ENCODE results near the gene NEGR1. TPM values are rescaled to one million over a fixed set of nuclear protein-coding genes. Genes with fewer than 3 reads are reported as not detected.
A peak's percentile ranks its signal among the peaks of the same experiment; 100 is the strongest.

Gene NEGR1
- total RNA-seq, 1 experiment from 2014 or later = 2.9 TPM

DNA sequence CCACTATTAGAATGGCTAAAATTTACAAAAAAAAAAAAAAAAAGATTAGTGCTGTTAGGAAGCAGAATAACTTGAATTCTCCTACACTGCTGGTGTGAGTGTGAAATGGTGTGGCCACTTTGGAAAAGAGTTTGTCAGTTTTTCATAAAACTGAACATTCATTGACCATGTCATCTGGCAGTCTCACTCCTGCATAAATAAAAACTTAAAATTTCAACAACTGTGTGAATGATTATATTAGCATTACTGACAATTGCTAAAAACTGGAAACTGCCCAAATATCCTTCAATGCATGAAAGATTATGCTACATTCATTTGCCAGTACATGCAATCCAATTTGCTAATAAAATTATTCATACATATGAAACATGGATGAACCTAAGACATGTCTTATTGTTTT is 570.9 kb downstream of the NEGR1 start (continued):
- TF ChIP-seq, protein P1, sequence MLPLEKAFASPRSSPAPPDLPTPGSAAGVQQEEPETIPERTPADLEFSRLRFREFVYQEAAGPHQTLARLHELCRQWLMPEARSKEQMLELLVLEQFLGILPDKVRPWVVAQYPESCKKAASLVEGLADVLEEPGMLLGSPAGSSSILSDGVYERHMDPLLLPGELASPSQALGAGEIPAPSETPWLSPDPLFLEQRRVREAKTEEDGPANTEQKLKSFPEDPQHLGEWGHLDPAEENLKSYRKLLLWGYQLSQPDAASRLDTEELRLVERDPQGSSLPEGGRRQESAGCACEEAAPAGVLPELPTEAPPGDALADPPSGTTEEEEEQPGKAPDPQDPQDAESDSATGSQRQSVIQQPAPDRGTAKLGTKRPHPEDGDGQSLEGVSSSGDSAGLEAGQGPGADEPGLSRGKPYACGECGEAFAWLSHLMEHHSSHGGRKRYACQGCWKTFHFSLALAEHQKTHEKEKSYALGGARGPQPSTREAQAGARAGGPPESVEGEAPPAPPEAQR (CRISPR knock-in tag; IDR thresholded peaks at IDR 0.05) = no peak
- TF ChIP-seq, protein P2, sequence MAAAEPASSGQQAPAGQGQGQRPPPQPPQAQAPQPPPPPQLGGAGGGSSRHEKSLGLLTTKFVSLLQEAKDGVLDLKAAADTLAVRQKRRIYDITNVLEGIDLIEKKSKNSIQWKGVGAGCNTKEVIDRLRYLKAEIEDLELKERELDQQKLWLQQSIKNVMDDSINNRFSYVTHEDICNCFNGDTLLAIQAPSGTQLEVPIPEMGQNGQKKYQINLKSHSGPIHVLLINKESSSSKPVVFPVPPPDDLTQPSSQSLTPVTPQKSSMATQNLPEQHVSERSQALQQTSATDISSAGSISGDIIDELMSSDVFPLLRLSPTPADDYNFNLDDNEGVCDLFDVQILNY (CRISPR knock-in tag; IDR thresholded peaks at IDR 0.05) = no peak
- TF ChIP-seq ESRRA (CRISPR knock-in tag; IDR thresholded peaks at IDR 0.05; ENCODE audit: borderline replicate concordance) (no peak), ZNF416 (CRISPR knock-in tag; IDR thresholded peaks at IDR 0.05) (no peak), OVOL2 (CRISPR knock-in tag; IDR thresholded peaks at IDR 0.05; ENCODE audit: borderline replicate concordance) (no peak)
- TF ChIP-seq, protein P3, sequence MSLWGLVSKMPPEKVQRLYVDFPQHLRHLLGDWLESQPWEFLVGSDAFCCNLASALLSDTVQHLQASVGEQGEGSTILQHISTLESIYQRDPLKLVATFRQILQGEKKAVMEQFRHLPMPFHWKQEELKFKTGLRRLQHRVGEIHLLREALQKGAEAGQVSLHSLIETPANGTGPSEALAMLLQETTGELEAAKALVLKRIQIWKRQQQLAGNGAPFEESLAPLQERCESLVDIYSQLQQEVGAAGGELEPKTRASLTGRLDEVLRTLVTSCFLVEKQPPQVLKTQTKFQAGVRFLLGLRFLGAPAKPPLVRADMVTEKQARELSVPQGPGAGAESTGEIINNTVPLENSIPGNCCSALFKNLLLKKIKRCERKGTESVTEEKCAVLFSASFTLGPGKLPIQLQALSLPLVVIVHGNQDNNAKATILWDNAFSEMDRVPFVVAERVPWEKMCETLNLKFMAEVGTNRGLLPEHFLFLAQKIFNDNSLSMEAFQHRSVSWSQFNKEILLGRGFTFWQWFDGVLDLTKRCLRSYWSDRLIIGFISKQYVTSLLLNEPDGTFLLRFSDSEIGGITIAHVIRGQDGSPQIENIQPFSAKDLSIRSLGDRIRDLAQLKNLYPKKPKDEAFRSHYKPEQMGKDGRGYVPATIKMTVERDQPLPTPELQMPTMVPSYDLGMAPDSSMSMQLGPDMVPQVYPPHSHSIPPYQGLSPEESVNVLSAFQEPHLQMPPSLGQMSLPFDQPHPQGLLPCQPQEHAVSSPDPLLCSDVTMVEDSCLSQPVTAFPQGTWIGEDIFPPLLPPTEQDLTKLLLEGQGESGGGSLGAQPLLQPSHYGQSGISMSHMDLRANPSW (CRISPR knock-in tag; conservative IDR thresholded peaks at IDR 0.05; ENCODE audit: low read depth) = no peak

DNA sequence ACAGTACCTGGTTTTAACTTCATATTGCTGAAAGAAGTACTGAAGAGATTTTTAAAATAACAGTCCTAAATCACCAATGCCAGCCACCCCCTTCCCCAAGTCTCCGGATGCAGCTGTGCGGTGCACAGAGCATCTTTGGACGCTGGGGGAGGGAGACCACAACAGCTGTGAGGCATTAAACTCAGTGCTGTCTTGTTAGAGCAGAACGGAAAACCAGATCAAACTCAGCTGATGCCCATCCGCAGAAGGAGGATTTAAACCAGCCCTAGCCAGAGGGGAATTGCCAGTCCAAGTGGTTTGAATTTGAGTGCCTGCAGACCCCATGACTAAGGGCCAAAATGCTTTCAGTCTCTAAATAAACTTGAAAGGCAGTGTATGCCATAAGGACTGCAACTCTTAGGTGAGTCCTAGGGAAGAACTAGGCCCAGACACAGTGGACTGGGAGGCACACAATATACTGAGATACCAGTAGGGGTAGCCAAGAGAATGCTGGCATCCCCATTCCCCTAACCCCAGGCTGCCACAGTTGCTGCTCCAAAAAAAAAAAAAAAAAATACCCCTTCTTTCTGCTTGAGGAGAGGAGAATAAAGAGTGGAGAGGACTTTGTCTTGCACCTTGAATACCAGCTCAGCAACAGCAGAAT is 576.2 kb downstream of the NEGR1 start:
- Mint-ChIP-seq H3K27me3 (ENCODE audit: low read depth) (no peaks in the 10 kb centered on the region), H3K36me3 (peaks cover 17% of the 10 kb centered on the region), H3K9me3 (peaks cover 34% of the 10 kb centered on the region), H3K27ac (no peak overlapping the region), H3K4me1 (peaks cover 7% of the 10 kb centered on the region; the same call in 1 of the 2 replicates), H3K4me3 (no peak overlapping the region)
- CTCF ChIA-PET = no interaction called here
- no peak for TF ChIP-seq ZNF219 (CRISPR knock-in tag; IDR thresholded peaks at IDR 0.05; ENCODE audit: borderline replicate concordance)
- DNase-seq (ENCODE audit: low spot score) (no peak), ATAC-seq (peak; percentile 85)
- POLR2A ChIA-PET = no interaction called here

DNA sequence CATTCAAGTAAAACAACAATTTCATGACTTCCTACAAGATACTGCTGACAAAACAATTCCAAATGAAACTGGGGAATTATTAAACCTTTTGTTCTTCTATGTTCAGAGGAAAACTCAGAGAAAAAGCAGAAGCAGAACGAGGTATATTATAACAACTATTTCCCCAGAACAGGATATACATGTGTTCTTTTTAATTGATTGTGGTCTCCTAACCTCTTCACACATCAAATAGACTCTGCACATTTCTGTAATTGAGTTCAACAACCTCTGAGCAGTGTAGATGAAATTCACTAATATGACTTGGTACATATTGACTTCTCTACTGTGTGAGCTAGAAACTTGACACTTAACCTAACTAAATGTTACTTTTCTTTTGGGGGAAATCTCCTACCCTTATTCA is 584.2 kb downstream of the NEGR1 start:
- Mint-ChIP-seq H3K9me3 (peaks cover 16% of the 10 kb centered on the region), H3K36me3 (peaks cover 6% of the 10 kb centered on the region), H3K27me3 (ENCODE audit: low read depth) (no peaks in the 10 kb centered on the region), H3K4me1 (peaks cover 7% of the 10 kb centered on the region; the same call in 1 of the 2 replicates), H3K4me3 (no peak overlapping the region), H3K27ac (no peak overlapping the region)
- POLR2A ChIA-PET = no interaction called here
- TF ChIP-seq ZNF138 (CRISPR knock-in tag; conservative IDR thresholded peaks at IDR 0.05) (no peak), MYBL2 (CRISPR knock-in tag; IDR thresholded peaks at IDR 0.05) (no peak), ZNF232 (CRISPR knock-in tag; IDR thresholded peaks at IDR 0.05) (no peak), OVOL2 (CRISPR knock-in tag; IDR thresholded peaks at IDR 0.05; ENCODE audit: borderline replicate concordance) (no peak), NR2C2 (CRISPR knock-in tag; IDR thresholded peaks at IDR 0.05) (no peak)
- TF ChIP-seq, protein P4, sequence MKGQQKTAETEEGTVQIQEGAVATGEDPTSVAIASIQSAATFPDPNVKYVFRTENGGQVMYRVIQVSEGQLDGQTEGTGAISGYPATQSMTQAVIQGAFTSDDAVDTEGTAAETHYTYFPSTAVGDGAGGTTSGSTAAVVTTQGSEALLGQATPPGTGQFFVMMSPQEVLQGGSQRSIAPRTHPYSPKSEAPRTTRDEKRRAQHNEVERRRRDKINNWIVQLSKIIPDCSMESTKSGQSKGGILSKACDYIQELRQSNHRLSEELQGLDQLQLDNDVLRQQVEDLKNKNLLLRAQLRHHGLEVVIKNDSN (CRISPR knock-in tag; IDR thresholded peaks at IDR 0.05) = no peak
- TF ChIP-seq, protein P5, sequence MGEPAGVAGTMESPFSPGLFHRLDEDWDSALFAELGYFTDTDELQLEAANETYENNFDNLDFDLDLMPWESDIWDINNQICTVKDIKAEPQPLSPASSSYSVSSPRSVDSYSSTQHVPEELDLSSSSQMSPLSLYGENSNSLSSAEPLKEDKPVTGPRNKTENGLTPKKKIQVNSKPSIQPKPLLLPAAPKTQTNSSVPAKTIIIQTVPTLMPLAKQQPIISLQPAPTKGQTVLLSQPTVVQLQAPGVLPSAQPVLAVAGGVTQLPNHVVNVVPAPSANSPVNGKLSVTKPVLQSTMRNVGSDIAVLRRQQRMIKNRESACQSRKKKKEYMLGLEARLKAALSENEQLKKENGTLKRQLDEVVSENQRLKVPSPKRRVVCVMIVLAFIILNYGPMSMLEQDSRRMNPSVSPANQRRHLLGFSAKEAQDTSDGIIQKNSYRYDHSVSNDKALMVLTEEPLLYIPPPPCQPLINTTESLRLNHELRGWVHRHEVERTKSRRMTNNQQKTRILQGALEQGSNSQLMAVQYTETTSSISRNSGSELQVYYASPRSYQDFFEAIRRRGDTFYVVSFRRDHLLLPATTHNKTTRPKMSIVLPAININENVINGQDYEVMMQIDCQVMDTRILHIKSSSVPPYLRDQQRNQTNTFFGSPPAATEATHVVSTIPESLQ (CRISPR knock-in tag; IDR thresholded peaks at IDR 0.05) = no peak
- TF ChIP-seq, protein P6, sequence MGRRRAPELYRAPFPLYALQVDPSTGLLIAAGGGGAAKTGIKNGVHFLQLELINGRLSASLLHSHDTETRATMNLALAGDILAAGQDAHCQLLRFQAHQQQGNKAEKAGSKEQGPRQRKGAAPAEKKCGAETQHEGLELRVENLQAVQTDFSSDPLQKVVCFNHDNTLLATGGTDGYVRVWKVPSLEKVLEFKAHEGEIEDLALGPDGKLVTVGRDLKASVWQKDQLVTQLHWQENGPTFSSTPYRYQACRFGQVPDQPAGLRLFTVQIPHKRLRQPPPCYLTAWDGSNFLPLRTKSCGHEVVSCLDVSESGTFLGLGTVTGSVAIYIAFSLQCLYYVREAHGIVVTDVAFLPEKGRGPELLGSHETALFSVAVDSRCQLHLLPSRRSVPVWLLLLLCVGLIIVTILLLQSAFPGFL (CRISPR knock-in tag; IDR thresholded peaks at IDR 0.05; ENCODE audit: borderline replicate concordance) = no peak
- TF ChIP-seq, protein P7, sequence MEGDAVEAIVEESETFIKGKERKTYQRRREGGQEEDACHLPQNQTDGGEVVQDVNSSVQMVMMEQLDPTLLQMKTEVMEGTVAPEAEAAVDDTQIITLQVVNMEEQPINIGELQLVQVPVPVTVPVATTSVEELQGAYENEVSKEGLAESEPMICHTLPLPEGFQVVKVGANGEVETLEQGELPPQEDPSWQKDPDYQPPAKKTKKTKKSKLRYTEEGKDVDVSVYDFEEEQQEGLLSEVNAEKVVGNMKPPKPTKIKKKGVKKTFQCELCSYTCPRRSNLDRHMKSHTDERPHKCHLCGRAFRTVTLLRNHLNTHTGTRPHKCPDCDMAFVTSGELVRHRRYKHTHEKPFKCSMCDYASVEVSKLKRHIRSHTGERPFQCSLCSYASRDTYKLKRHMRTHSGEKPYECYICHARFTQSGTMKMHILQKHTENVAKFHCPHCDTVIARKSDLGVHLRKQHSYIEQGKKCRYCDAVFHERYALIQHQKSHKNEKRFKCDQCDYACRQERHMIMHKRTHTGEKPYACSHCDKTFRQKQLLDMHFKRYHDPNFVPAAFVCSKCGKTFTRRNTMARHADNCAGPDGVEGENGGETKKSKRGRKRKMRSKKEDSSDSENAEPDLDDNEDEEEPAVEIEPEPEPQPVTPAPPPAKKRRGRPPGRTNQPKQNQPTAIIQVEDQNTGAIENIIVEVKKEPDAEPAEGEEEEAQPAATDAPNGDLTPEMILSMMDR (IDR thresholded peaks at IDR 0.05) = no peak
- TF ChIP-seq, protein P8, sequence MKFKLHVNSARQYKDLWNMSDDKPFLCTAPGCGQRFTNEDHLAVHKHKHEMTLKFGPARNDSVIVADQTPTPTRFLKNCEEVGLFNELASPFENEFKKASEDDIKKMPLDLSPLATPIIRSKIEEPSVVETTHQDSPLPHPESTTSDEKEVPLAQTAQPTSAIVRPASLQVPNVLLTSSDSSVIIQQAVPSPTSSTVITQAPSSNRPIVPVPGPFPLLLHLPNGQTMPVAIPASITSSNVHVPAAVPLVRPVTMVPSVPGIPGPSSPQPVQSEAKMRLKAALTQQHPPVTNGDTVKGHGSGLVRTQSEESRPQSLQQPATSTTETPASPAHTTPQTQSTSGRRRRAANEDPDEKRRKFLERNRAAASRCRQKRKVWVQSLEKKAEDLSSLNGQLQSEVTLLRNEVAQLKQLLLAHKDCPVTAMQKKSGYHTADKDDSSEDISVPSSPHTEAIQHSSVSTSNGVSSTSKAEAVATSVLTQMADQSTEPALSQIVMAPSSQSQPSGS (CRISPR knock-in tag; IDR thresholded peaks at IDR 0.05; ENCODE audit: borderline replicate concordance, low read depth) = no peak
- DNase-seq (ENCODE audit: low spot score) (no peak), ATAC-seq (no peak)
- CTCF ChIA-PET = no interaction called here
